Calu3 (cell line): Measurements from ENCODE around the gene ARHGAP26. TPM values are rescaled to one million over a fixed set of nuclear protein-coding genes. Genes with fewer than 3 reads are reported as not detected.

Source experiments
- BruUV-seq: library from RNA; stranded (reverse); fragments of 400-500 nt; replicated peaks from 2 replicates; lab custom pipeline; 2021; lab: Mats Ljungman, UMichigan
- CTCF ChIA-PET: fragments of 300-600 bp; sonication (Branson Sonifier 250); formaldehyde crosslinking; loops from one replicate; lab custom pipeline; 2022; ENCODE audit warnings: antibody characterized with exemption; lab: Charles Lee
- DNase-seq: peaks from one replicate; pipeline ENCODE4 v3.0.0; 2022
- H3K27ac Mint-ChIP-seq: one replicate; pipeline ENCODE4 v1.8.0; 2022; ENCODE audit warnings: mixed read lengths; ENCODE audit not compliant: unreplicated experiment
- H3K27me3 Mint-ChIP-seq: one replicate; pipeline ENCODE4 v1.8.0; 2022; ENCODE audit warnings: mixed read lengths; ENCODE audit not compliant: unreplicated experiment
- H3K36me3 Mint-ChIP-seq: one replicate; pipeline ENCODE4 v1.8.0; 2022; ENCODE audit warnings: mild to moderate bottlenecking, moderate library complexity, mixed read lengths; ENCODE audit not compliant: insufficient read depth, unreplicated experiment
- H3K4me1 Mint-ChIP-seq: one replicate; pipeline ENCODE4 v1.8.0; 2022; ENCODE audit warnings: mild to moderate bottlenecking, low read depth, mixed read lengths; ENCODE audit not compliant: unreplicated experiment
- H3K4me3 Mint-ChIP-seq: one replicate; pipeline ENCODE4 v1.8.0; 2022; ENCODE audit warnings: mild to moderate bottlenecking, low read depth, moderate library complexity, mixed read lengths; ENCODE audit not compliant: unreplicated experiment
- H3K9me3 Mint-ChIP-seq: one replicate; pipeline ENCODE4 v1.8.0; 2022; ENCODE audit warnings: low read depth, mixed read lengths; ENCODE audit not compliant: unreplicated experiment
- intact Hi-C: fragments of 100-400 bp; cut with micrococcal nuclease; formaldehyde crosslinking; loops from one replicate; pipeline ENCODE4 v1.10.0; 2022; ENCODE audit not compliant: unreplicated experiment
- total RNA-seq: library from RNA; stranded (reverse); gene quantifications from 2 replicates; pipeline ENCODE4 v1.2.3, GENCODE V29; 2022
- TF ChIP-seq, protein P1 (sequence below): fragments of 200-600 bp; IDR thresholded peaks from one replicate; pipeline ENCODE4 v1.8.0; 2022; ENCODE audit warnings: antibody characterized with exemption; ENCODE audit not compliant: unreplicated experiment

ARHGAP26 gene
- total RNA-seq, 1 experiment from 2014 or later = 118 TPM

DNA sequence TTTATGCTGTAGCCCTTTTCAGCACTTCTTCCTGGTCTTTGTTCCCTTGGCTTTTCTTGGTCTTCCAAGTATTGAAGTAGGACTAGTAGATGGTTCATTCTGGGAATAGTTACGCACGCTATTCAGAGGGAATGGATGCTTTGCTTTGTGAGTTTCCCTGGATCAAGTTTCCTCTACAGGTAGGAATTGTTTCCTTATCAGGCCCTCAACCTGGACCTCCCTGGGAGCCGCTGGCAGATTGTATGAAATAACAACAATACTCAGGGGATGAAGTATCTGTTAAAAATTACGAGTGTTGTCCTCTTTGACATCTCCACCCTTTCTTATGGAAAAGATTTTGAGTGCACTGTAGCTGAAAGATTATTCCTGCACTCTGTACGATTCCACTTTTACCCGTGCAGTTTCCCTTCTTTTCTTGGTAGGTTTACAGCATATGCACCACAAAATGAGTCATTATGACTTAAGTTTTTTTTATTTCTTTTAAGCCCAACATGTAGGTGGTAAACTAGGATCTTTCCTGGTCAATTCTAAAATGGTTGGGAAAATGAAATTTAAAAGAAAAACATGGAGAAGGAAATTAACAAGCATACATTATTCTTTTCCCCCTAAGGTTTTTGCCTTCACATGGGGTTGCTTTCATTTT is 57.9 kb downstream of the ARHGAP26 start:
- peak overlapping the region; percentile 69 for H3K4me3 Mint-ChIP-seq
- H3K36me3 Mint-ChIP-seq = peaks cover 21% of the 10 kb centered on the region
- H3K4me1 Mint-ChIP-seq = peaks cover 97% of the 10 kb centered on the region
- no peak for DNase-seq
- peak overlapping the region; percentile 87 for H3K27ac Mint-ChIP-seq
- no peaks in the 10 kb centered on the region for H3K9me3 Mint-ChIP-seq
- CTCF ChIA-PET = interaction anchor here (0.6 to 2.0 kb wide), 7 partner anchors 10 to 642 kb away, joined by 3 to 12 read pairs (median 6); partner anchors contain the start of gene ARHGAP26
- H3K27me3 Mint-ChIP-seq = no peaks in the 10 kb centered on the region
- no TSS peak for BruUV-seq
- intact Hi-C loops = loop anchor here (2.0 to 5.0 kb wide), 2 partner anchors 43 to 134 kb away; no protein-coding TSS in a partner anchor
- TF ChIP-seq, protein P1, sequence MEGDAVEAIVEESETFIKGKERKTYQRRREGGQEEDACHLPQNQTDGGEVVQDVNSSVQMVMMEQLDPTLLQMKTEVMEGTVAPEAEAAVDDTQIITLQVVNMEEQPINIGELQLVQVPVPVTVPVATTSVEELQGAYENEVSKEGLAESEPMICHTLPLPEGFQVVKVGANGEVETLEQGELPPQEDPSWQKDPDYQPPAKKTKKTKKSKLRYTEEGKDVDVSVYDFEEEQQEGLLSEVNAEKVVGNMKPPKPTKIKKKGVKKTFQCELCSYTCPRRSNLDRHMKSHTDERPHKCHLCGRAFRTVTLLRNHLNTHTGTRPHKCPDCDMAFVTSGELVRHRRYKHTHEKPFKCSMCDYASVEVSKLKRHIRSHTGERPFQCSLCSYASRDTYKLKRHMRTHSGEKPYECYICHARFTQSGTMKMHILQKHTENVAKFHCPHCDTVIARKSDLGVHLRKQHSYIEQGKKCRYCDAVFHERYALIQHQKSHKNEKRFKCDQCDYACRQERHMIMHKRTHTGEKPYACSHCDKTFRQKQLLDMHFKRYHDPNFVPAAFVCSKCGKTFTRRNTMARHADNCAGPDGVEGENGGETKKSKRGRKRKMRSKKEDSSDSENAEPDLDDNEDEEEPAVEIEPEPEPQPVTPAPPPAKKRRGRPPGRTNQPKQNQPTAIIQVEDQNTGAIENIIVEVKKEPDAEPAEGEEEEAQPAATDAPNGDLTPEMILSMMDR = no peak

DNA sequence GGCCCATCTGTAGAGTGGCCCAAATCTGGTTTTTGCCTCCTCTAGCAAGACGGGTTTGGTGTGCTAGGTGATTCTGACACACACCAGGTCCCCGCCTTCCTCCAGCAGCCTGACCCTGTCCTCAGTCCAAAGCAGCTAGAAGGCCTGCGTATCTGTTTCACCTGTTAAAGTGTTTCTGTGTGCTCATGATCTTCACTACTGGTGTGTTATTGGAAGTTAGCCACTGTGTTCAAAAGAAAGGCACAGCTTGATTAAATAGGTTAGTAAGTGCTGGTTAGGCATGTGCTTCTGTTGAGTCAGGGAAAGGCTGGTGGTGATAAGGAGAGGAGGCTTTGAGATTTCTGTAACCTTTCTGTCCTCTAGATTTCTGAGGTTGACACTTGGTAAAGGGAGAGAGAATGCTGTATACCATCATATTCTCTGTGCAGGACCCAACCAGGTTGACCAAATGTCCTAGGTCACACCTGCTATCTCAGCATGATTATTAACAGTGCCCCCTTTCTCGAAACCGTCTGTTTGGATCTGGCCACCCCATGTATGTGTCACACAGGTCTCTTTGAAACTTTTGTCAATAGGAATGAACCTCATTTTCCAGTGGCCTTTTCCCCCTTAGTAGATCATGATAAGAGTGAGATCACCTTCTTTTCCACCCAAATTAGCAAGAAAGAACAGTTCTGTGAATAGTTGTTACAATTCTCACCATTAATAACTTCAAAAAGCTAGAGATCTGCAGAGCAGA is 58.8 kb downstream of the ARHGAP26 start:
- TF ChIP-seq, protein P1 = no peak
- H3K4me3 Mint-ChIP-seq = peak overlapping the region; percentile 69
- DNase-seq = no peak
- peaks cover 97% of the 10 kb centered on the region for H3K4me1 Mint-ChIP-seq
- intact Hi-C loops = loop anchor here (5.0 kb wide), 1 partner anchor 133 kb away; no protein-coding TSS in a partner anchor
- CTCF ChIA-PET = interaction anchor here (1.0 to 1.4 kb wide), 3 partner anchors 28 to 42 kb away, joined by 3 to 5 read pairs (median 3); no protein-coding TSS in a partner anchor
- H3K9me3 Mint-ChIP-seq = peaks cover 2% of the 10 kb centered on the region
- peak overlapping the region; percentile 87 for H3K27ac Mint-ChIP-seq
- H3K36me3 Mint-ChIP-seq = peaks cover 27% of the 10 kb centered on the region
- H3K27me3 Mint-ChIP-seq = no peaks in the 10 kb centered on the region
- no TSS peak for BruUV-seq

DNA sequence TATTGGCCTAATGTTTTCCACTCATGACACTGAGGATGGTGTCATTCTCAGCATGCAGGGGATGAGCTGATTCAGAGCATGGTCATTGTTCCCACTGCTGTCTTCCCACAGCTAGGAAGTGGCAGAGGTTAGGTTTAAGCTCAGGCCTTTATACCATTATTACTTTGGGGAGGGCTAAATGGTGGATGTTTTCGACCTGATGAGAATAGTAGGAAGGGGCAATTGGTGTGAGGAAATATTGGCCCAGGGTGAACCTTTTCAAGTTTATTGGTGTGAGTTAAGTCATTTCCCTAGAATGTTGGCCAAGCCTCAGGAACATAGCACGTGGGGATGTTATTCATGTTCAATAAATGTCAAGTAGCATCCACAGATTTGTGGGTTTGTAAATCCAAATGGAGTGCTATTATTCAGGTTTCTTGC is 59.6 kb downstream of the ARHGAP26 start:
- BruUV-seq = no TSS peak
- TF ChIP-seq, protein P1 = no peak
- no peak overlapping the region for H3K4me3 Mint-ChIP-seq
- CTCF ChIA-PET = interaction anchor here (1.0 to 1.6 kb wide), 3 partner anchors 36 to 41 kb away, joined by 3 to 5 read pairs (median 4); no protein-coding TSS in a partner anchor
- peaks cover 27% of the 10 kb centered on the region for H3K36me3 Mint-ChIP-seq
- H3K27me3 Mint-ChIP-seq = no peaks in the 10 kb centered on the region
- no peak for DNase-seq
- intact Hi-C loops = loop anchor here (5.0 kb wide), 1 partner anchor 132 kb away; no protein-coding TSS in a partner anchor
- H3K27ac Mint-ChIP-seq = peak overlapping the region; percentile 87
- peaks cover 2% of the 10 kb centered on the region for H3K9me3 Mint-ChIP-seq
- peaks cover 97% of the 10 kb centered on the region for H3K4me1 Mint-ChIP-seq

DNA sequence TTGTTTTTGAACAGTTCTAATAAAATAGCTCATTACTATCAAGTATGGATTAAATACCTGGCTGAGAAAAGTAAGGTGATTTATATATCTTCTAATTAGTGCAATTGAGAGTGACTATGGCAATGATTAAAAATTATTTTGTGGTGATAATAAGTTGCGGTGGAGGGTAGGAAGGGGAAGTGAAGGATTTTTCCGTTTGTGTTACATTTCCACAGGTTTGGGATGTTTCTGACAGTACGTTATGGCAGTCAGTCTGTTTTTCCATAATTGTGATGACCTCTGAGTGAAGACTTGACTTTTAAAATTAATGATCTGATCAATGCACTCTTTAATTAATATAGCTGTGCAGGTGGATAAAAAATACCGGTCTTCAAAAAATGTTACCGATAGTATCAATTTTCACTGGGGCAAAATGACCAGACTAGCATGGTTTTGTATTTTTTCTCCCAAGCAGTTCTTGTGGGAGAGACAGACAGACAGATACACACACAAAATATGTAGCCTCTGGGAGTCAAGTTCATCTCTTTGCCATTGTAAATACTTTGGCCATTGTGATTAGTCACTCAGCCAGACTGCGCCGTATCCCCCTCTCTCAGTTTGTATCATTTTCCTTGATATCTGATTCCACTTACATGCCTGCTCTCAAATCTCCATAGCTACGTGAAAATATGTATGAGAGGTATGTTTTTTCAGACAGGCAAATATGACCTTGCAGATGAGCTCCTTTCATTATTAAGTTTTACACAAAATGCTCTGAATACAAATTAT is 60.2 kb downstream of the ARHGAP26 start:
- no TSS peak for BruUV-seq
- intact Hi-C loops = no loop called here
- H3K9me3 Mint-ChIP-seq = peaks cover 2% of the 10 kb centered on the region
- TF ChIP-seq, protein P1 = no peak
- peak overlapping the region; percentile 0 for H3K27ac Mint-ChIP-seq
- H3K4me1 Mint-ChIP-seq = peaks cover 97% of the 10 kb centered on the region
- DNase-seq = no peak
- peaks cover 25% of the 10 kb centered on the region for H3K36me3 Mint-ChIP-seq
- H3K4me3 Mint-ChIP-seq = no peak overlapping the region
- H3K27me3 Mint-ChIP-seq = no peaks in the 10 kb centered on the region
- CTCF ChIA-PET = interaction anchor here (0.6 to 1.6 kb wide), 5 partner anchors 26 to 44 kb away, joined by 3 to 5 read pairs (median 3); no protein-coding TSS in a partner anchor
